Endothelial cell of umbilical vein (primary cell): ENCODE results near the gene GPR173. TPM values are rescaled to one million over a fixed set of nuclear protein-coding genes. Genes with fewer than 3 reads are reported as not detected.

Experiments used
- BruUV-seq: library from RNA; stranded (reverse); fragments of 400-500 nt; replicated peaks from 2 replicates; lab custom pipeline; 2021; lab: Mats Ljungman, UMichigan
- CTCF ChIA-PET: fragments of 300-600, 350-600 bp; sonication (Branson Sonifier 250); formaldehyde crosslinking; loops from one replicate; lab custom pipeline; 2021; ENCODE audit warnings: antibody characterized with exemption, inconsistent platforms; lab: Charles Lee
- POLR2A ChIA-PET: fragments of 300-600, 350-600 bp; sonication (Branson Sonifier 250); formaldehyde crosslinking; loops from one replicate; lab custom pipeline; 2021; ENCODE audit warnings: antibody characterized with exemption, inconsistent platforms; lab: Charles Lee
- DNase-seq: peaks from one replicate; pipeline ENCODE4 v3.0.0-alpha.2; 2011; ENCODE audit warnings: low read depth, low spot score
- FAIRE-seq: peaks from 2 replicates; lab custom pipeline; 2011; peaks lifted over from hg19 to GRCh38; lab: Jason Lieb, UNC
- H2AFZ ChIP-seq: 2 replicates; pipeline ENCODE4 v1.6.0; 2012; ENCODE audit warnings: low read depth, low read length, control low read depth, inconsistent platforms
- H3K27ac ChIP-seq: 2 replicates; pipeline ENCODE4 v1.5.1; 2011; ENCODE audit warnings: low read depth, mild to moderate bottlenecking, control low read depth, low read length, moderate library complexity; ENCODE audit not compliant: insufficient read depth
- H3K27me3 ChIP-seq, 2 experiments: 2 replicates each; pipeline versions ENCODE4 v1.6.0 to v1.6.1; 2011; ENCODE audit warnings: low read length in 2 of 2, mixed read lengths in 1 of 2; ENCODE audit not compliant: control insufficient read depth in 2 of 2, insufficient read depth in 2 of 2
- H3K36me3 ChIP-seq, 2 experiments: 2 replicates in 1 of 2; 3 replicates in 1 of 2; pipeline ENCODE4 v1.5.1; 2011; ENCODE audit warnings: low read length in 2 of 2, mild to moderate bottlenecking in 1 of 2, moderate library complexity in 1 of 2; ENCODE audit not compliant: control insufficient read depth in 2 of 2, insufficient read depth in 2 of 2; ENCODE audit errors: extremely low read depth in 1 of 2
- H3K4me1 ChIP-seq: 3 replicates; pipeline ENCODE4 v1.5.1; 2011; ENCODE audit warnings: mild to moderate bottlenecking, low read length; ENCODE audit not compliant: control insufficient read depth, insufficient read depth; ENCODE audit errors: extremely low read depth
- H3K4me2 ChIP-seq: 2 replicates; pipeline ENCODE4 v1.6.1; 2011; ENCODE audit warnings: low read length, control low read depth, mixed read lengths; ENCODE audit not compliant: insufficient read depth
- H3K4me3 ChIP-seq, 3 experiments: fragments of 200-600 bp in 1 of 3; sonication (generic), shearing (Covaris generic) in 1 of 3; replicated peaks in 1 of 3; 2 replicates each; pipeline ENCODE4 v1.5.1; 2011 to 2016; ENCODE audit warnings: control low read depth in 3 of 3, low read length in 3 of 3, mild to moderate bottlenecking in 2 of 3, inconsistent platforms in 1 of 3, low read depth in 1 of 3, moderate library complexity in 1 of 3; ENCODE audit not compliant: insufficient read depth in 1 of 3
- H3K79me2 ChIP-seq: 2 replicates; pipeline ENCODE4 v1.6.0; 2012; ENCODE audit warnings: low read length, inconsistent platforms; ENCODE audit not compliant: control insufficient read depth, insufficient read depth
- H3K9ac ChIP-seq: replicated peaks from 2 replicates; pipeline ENCODE3; 2011; ENCODE audit warnings: low read length, control low read depth; ENCODE audit not compliant: insufficient read depth; ENCODE audit errors: extremely low read depth
- H3K9me1 ChIP-seq: replicated peaks from 3 replicates; pipeline ENCODE4 v1.6.0; 2011; ENCODE audit warnings: mild to moderate bottlenecking, low read length; ENCODE audit not compliant: control insufficient read depth, insufficient read depth; ENCODE audit errors: extremely low read depth
- H3K9me3 ChIP-seq: replicated peaks from 2 replicates; pipeline ENCODE4 v1.5.1; 2012; ENCODE audit warnings: low read length, inconsistent platforms; ENCODE audit not compliant: control insufficient read depth, insufficient read depth
- H4K20me1 ChIP-seq: replicated peaks from 2 replicates; pipeline ENCODE3; 2011; ENCODE audit warnings: mild to moderate bottlenecking, low read length; ENCODE audit not compliant: control insufficient read depth, insufficient read depth; ENCODE audit errors: extremely low read depth
- EZH2 ChIP-seq: IDR thresholded peaks from 2 replicates; pipeline ENCODE4 v1.6.1; 2012; ENCODE audit warnings: borderline replicate concordance, low read depth, mild to moderate bottlenecking, moderate library complexity, low read length, inconsistent platforms; ENCODE audit not compliant: severe bottlenecking
- FOS ChIP-seq: IDR thresholded peaks from 2 replicates; pipeline ENCODE4 v1.6.1; 2011; ENCODE audit warnings: mild to moderate bottlenecking, low read length, moderate library complexity, borderline replicate concordance; ENCODE audit not compliant: insufficient read depth
- GATA2 ChIP-seq: IDR thresholded peaks from 2 replicates; pipeline ENCODE4 v1.7.0; 2011; ENCODE audit warnings: low read depth, mild to moderate bottlenecking, moderate library complexity, mixed read lengths, low read length; ENCODE audit not compliant: insufficient read length, insufficient read depth
- JUN ChIP-seq: IDR thresholded peaks from 2 replicates; pipeline ENCODE4 v1.6.1; 2011; ENCODE audit warnings: borderline replicate concordance, low read depth; ENCODE audit not compliant: insufficient read length, insufficient read depth
- MYC ChIP-seq: IDR thresholded peaks from one replicate; pipeline ENCODE4 v1.6.1; 2011; ENCODE audit warnings: mild to moderate bottlenecking, low read depth, low read length
- POLR2A ChIP-seq: IDR thresholded peaks from 2 replicates; pipeline ENCODE4 v1.6.1; 2012; ENCODE audit warnings: low read depth, mild to moderate bottlenecking, control low read depth, low read length
- POLR2AphosphoS5 ChIP-seq: IDR thresholded peaks from 2 replicates; pipeline ENCODE4 v1.6.1; 2012; ENCODE audit warnings: low read depth, mild to moderate bottlenecking, control low read depth, low read length, moderate library complexity; ENCODE audit not compliant: insufficient read depth
- dilution Hi-C: fragments of 300-500 bp; cut with MboI; formaldehyde crosslinking; loops from one replicate; pipeline ENCODE4 v1.15.0; 2019; ENCODE audit warnings: low sequenced_read_pairs; ENCODE audit not compliant: extremely low pct_ligation_motif_present
- intact Hi-C: fragments of 100-400 bp; cut with micrococcal nuclease; formaldehyde crosslinking; loops from one replicate; pipeline ENCODE4 v1.10.0; 2022
- polyA plus RNA-seq, 4 experiments: library from polyadenylated mRNA; depleted of rRNA in 3 of 4; stranded (reverse) in 3 of 4; unstranded in 1 of 4; fragments of >200 nt; gene quantifications; 2 replicates each; pipeline versions ENCODE4 v1.2.1 to v1.2.3, GENCODE V29; 2011 to 2012; ENCODE audit warnings: missing spikeins in 1 of 4
- total RNA-seq: library from RNA; stranded (reverse); gene quantifications from 2 replicates; pipeline ENCODE4 v1.2.3, GENCODE V29; 2021
- TF ChIP-seq, protein P1 (sequence below): IDR thresholded peaks from 2 replicates; pipeline ENCODE4 v1.6.1; 2011; ENCODE audit not compliant: insufficient read depth, insufficient read length
- TF ChIP-seq, protein P2 (sequence below), 2 donors: IDR thresholded peaks; 1 replicate in 1 of 2; 2 replicates in 1 of 2; pipeline ENCODE4 v1.5.1; 2011; ENCODE audit warnings: low read length in 2 of 2, mild to moderate bottlenecking in 2 of 2, moderate library complexity in 2 of 2, control low read depth in 1 of 2, inconsistent platforms in 1 of 2, low read depth in 1 of 2; ENCODE audit not compliant: insufficient read depth in 1 of 2; ENCODE audit errors: extremely low read depth in 1 of 2

Gene GPR173
- total and polyA plus RNA-seq, 2 donors (not counting 3 experiments of a cell fraction or from before 2014, with no cell fraction given) = 9.2 to 11.3 TPM

DNA sequence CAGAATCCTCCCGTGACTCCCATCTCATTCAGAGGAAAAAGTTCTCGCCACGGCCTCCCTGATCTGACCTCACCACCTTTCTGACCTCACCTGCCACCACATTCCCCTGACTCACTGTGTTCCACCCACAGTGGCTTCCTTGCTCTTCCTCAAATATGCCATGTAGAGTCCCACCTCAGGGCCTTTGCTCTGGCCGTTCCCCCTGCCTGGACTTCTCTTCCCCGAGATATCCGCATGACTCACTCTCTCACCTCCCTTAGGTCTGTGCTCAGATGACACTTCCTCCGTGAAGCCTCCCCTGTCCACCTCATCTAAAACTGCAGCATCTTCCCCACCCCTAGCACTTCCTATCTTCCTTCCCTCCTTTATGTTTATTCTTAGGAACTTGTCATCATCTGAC, 26.4 kb downstream of the GPR173 start:
- Histone ChIP-seq H3K79me2 (no peaks in the 10 kb centered on the region), H3K9me3 (no peaks in the 10 kb centered on the region), H4K20me1 (no peaks in the 10 kb centered on the region), H3K9me1 (no peaks in the 10 kb centered on the region), H3K4me1 (no peaks in the 10 kb centered on the region), H3K27me3 (no peaks in the 10 kb centered on the region), H3K27ac (no peak overlapping the region), H3K4me2 (no peak overlapping the region), H3K9ac (no peak overlapping the region), H3K36me3 (peaks cover 0 to 3% of the 10 kb centered on the region in 2 experiments), H3K4me3 (no peak overlapping the region), H2AFZ (no peak overlapping the region)
- no peak for FAIRE-seq
- DNase-seq = no peak
- BruUV-seq = no TSS peak
- ChIA-PET CTCF (no interaction called here), POLR2A (no interaction called here)
- intact Hi-C loops (no loop called here), dilution Hi-C loops (no loop called here)
- TF ChIP-seq POLR2AphosphoS5 (no peak), JUN (no peak), POLR2A (no peak), FOS (no peak), MYC (no peak), GATA2 (no peak), EZH2 (no peak)
- TF ChIP-seq, protein P1, sequence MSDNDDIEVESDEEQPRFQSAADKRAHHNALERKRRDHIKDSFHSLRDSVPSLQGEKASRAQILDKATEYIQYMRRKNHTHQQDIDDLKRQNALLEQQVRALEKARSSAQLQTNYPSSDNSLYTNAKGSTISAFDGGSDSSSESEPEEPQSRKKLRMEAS = no peak
- TF ChIP-seq, protein P2, sequence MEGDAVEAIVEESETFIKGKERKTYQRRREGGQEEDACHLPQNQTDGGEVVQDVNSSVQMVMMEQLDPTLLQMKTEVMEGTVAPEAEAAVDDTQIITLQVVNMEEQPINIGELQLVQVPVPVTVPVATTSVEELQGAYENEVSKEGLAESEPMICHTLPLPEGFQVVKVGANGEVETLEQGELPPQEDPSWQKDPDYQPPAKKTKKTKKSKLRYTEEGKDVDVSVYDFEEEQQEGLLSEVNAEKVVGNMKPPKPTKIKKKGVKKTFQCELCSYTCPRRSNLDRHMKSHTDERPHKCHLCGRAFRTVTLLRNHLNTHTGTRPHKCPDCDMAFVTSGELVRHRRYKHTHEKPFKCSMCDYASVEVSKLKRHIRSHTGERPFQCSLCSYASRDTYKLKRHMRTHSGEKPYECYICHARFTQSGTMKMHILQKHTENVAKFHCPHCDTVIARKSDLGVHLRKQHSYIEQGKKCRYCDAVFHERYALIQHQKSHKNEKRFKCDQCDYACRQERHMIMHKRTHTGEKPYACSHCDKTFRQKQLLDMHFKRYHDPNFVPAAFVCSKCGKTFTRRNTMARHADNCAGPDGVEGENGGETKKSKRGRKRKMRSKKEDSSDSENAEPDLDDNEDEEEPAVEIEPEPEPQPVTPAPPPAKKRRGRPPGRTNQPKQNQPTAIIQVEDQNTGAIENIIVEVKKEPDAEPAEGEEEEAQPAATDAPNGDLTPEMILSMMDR (IDR thresholded peaks at IDR 0.05; ENCODE audit: extremely low read depth in 1 of 2, insufficient read depth in 1 of 2, low read depth in 1 of 2, low read length in 2 of 2) = no peak
